Measurements from ENCODE around the gene PSMA1. TPM values are rescaled to one million over a fixed set of nuclear protein-coding genes. Genes with fewer than 3 reads are reported as not detected.

Gene PSMA1
- total and polyA plus RNA-seq, 3 donors from 2014 or later = 74.7 to 117 (median 95.5) TPM

GRCh38 chr11:14513800-14514199, 6.4 kb downstream of the PSMA1 start:
- H3K36me3 ChIP-seq (ENCODE audit: low read depth, missing control alignments) = no peaks in the 10 kb centered on the region

DNA sequence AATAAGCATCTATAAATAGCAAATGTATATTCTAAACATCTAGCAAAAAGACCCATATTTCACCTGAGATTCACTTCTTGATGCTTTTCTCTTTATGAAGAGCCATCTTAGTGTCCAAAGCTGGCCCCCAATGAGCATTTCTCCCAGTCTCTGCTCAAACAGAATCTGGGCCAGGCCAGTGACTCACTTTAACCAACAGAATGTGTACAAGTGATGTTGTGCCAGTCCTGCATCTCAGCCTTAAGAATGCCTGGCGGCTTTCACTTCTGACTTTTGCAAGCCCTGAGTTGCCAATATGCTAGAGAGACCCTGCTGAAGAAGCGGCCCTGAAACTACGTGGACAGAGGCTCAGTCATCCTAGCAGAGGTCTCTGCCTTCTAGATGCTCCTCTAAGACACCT, 13.7 kb downstream of the PSMA1 start:
- intact Hi-C loops (cut with DNase I; ENCODE audit: low total_unique reads) = no loop called here
- Histone ChIP-seq H3K9me3 (no peaks in the 10 kb centered on the region), H3K27ac (no peak overlapping the region), H3K36me3 (ENCODE audit: low read depth, missing control alignments) (peaks cover 4% of the 10 kb centered on the region), H3K27me3 (no peaks in the 10 kb centered on the region), H3K4me3 (no peak overlapping the region), H3K4me1 (no peaks in the 10 kb centered on the region)
- 80 to 98% methylated on average over 3 of the region's 3 CpGs for WGBS, 2 donors
- no peak for DNase-seq
- TF ChIP-seq POLR2A (IDR thresholded peaks at IDR 0.05) = no peak
- TF ChIP-seq, protein P1, sequence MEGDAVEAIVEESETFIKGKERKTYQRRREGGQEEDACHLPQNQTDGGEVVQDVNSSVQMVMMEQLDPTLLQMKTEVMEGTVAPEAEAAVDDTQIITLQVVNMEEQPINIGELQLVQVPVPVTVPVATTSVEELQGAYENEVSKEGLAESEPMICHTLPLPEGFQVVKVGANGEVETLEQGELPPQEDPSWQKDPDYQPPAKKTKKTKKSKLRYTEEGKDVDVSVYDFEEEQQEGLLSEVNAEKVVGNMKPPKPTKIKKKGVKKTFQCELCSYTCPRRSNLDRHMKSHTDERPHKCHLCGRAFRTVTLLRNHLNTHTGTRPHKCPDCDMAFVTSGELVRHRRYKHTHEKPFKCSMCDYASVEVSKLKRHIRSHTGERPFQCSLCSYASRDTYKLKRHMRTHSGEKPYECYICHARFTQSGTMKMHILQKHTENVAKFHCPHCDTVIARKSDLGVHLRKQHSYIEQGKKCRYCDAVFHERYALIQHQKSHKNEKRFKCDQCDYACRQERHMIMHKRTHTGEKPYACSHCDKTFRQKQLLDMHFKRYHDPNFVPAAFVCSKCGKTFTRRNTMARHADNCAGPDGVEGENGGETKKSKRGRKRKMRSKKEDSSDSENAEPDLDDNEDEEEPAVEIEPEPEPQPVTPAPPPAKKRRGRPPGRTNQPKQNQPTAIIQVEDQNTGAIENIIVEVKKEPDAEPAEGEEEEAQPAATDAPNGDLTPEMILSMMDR (IDR thresholded peaks at IDR 0.05) = no peak

More at GRCh38 chr11:14513800-14514199, 6.4 kb downstream of the PSMA1 start:
- intact Hi-C loops (cut with DNase I; ENCODE audit: low total_unique reads) = no loop called here
- 93 to 96% methylated on average over 4 of the region's 4 CpGs for whole genome bisulfite sequencing, 2 donors
- no peaks in the 10 kb centered on the region for H3K27me3 ChIP-seq
- no peaks in the 10 kb centered on the region for H3K9me3 ChIP-seq
- no peak overlapping the region for H3K4me3 ChIP-seq
- TF ChIP-seq POLR2A (IDR thresholded peaks at IDR 0.05) = no peak
- TF ChIP-seq, protein P1 (IDR thresholded peaks at IDR 0.05) = no peak
- no peak for DNase-seq
- no peak overlapping the region for H3K27ac ChIP-seq
- H3K4me1 ChIP-seq = peaks cover 6% of the 10 kb centered on the region

- intact Hi-C loops (cut with DNase I; ENCODE audit: low total_unique reads) = no loop called here
These were observed 17.2 kb downstream of the PSMA1 start for GRCh38 chr11:14503023-14503422.

GRCh38 chr11:14502039-14502438, 18.1 kb downstream of the PSMA1 start:
- Histone ChIP-seq H3K9me3 (no peaks in the 10 kb centered on the region), H3K27ac (no peak overlapping the region), H3K4me1 (no peaks in the 10 kb centered on the region), H3K4me3 (no peak overlapping the region), H3K36me3 (ENCODE audit: low read depth, missing control alignments) (peaks cover 3% of the 10 kb centered on the region), H3K27me3 (no peaks in the 10 kb centered on the region)
- WGBS, 2 donors = 90 to 93% methylated on average over 4 of the region's 4 CpGs
- intact Hi-C loops (cut with DNase I; ENCODE audit: low total_unique reads) = no loop called here
- no peak for TF ChIP-seq POLR2A (IDR thresholded peaks at IDR 0.05)
- TF ChIP-seq, protein P1 (IDR thresholded peaks at IDR 0.05) = no peak
- no peak for DNase-seq

More at GRCh38 chr11:14503023-14503422, 17.2 kb downstream of the PSMA1 start:
- Histone ChIP-seq H3K4me3 (no peak overlapping the region), H3K4me1 (no peaks in the 10 kb centered on the region), H3K9me3 (no peaks in the 10 kb centered on the region), H3K27me3 (no peaks in the 10 kb centered on the region), H3K27ac (no peak overlapping the region), H3K36me3 (ENCODE audit: low read depth, missing control alignments) (peaks cover 4% of the 10 kb centered on the region)
- TF ChIP-seq, protein P1 (IDR thresholded peaks at IDR 0.05) = no peak
- no peak for TF ChIP-seq POLR2A (IDR thresholded peaks at IDR 0.05)
- DNase-seq = no peak
- WGBS, 2 donors = 69 to 75% methylated on average over 1 of the region's 1 CpG

GRCh38 chr11:14500181-14500651, 20.0 kb downstream of the PSMA1 start:
- no peak for TF ChIP-seq POLR2A (IDR thresholded peaks at IDR 0.05)
- TF ChIP-seq, protein P1 (IDR thresholded peaks at IDR 0.05) = no peak
- Histone ChIP-seq H3K36me3 (ENCODE audit: low read depth, missing control alignments) (no peaks in the 10 kb centered on the region), H3K27me3 (no peaks in the 10 kb centered on the region), H3K4me1 (no peaks in the 10 kb centered on the region), H3K4me3 (peak overlapping the region; percentile 84 to 89), H3K9me3 (no peaks in the 10 kb centered on the region), H3K27ac (peak overlapping the region; percentile 81 to 92)
- WGBS, 2 donors = 1 to 4% methylated on average over 6 of the region's 6 CpGs
- DNase-seq = peak; percentile 77
- intact Hi-C loops (cut with DNase I; ENCODE audit: low total_unique reads) = no loop called here

All from testis (tissue), 3 donors.